HG03354 (cell line): ENCODE results near the gene P4HB.

Experiments used
- ATAC-seq: cut with Tn5 transposase; IDR thresholded peaks from one replicate; pipeline ENCODE4 v1.9.1; 2021; ENCODE audit warnings: mild to moderate bottlenecking; ENCODE audit not compliant: unreplicated experiment, poor library complexity, severe bottlenecking

The P4HB gene

GRCh38 chr17:81802856-81803643 is 57.3 kb downstream of the P4HB start:
- no peak for ATAC-seq

- ATAC-seq = no peak
Observed at GRCh38 chr17:81802048-81802758, 58.1 kb downstream of the P4HB start.

GRCh38 chr17:81801327-81801726 is 59.0 kb downstream of the P4HB start:
- no peak for ATAC-seq

GRCh38 chr17:81794509-81794908 is 65.8 kb downstream of the P4HB start:
- ATAC-seq = no peak

GRCh38 chr17:81794074-81794476 is 66.3 kb downstream of the P4HB start:
- ATAC-seq = no peak
